ENCODE results near the gene ABLIM3.

ABLIM3 gene

GRCh38 chr5:149227168-149227826, 86.0 kb downstream of the ABLIM3 start:
- Histone ChIP-seq H3K36me3 (ENCODE audit: insufficient read depth, low read length) (no peaks in the 10 kb centered on the region), H3K4me3 (ENCODE audit: low read length) (no peak overlapping the region), H3K9ac (ENCODE audit: low read depth, low read length) (no peak overlapping the region), H3K27ac (ENCODE audit: low read depth, low read length) (no peak overlapping the region), H3K4me1 (ENCODE audit: insufficient read depth, low read length) (no peaks in the 10 kb centered on the region), H3K9me3 (ENCODE audit: insufficient read depth, low read depth, low read length) (no peaks in the 10 kb centered on the region), H3K27me3 (ENCODE audit: insufficient read depth, low read length) (no peaks in the 10 kb centered on the region)
- 85% methylated on average over 2 of the region's 2 CpGs for WGBS

- H3K9me3 ChIP-seq (ENCODE audit: insufficient read depth, low read depth, low read length): no peaks in the 10 kb centered on the region
- H3K27me3 ChIP-seq (ENCODE audit: insufficient read depth, low read length): no peaks in the 10 kb centered on the region
- WGBS: 68% methylated on average over 5 of the region's 5 CpGs
- no peaks in the 10 kb centered on the region for H3K4me1 ChIP-seq (ENCODE audit: insufficient read depth, low read length)
- H3K9ac ChIP-seq (ENCODE audit: low read depth, low read length): no peak overlapping the region
- no peak overlapping the region for H3K27ac ChIP-seq (ENCODE audit: low read depth, low read length)
- H3K4me3 ChIP-seq (ENCODE audit: low read length): no peak overlapping the region
- no peaks in the 10 kb centered on the region for H3K36me3 ChIP-seq (ENCODE audit: insufficient read depth, low read length)
Observed at GRCh38 chr5:149228618-149229297, 87.5 kb downstream of the ABLIM3 start.

- H3K27ac ChIP-seq (ENCODE audit: low read depth, low read length): no peak overlapping the region
- WGBS: 73% methylated on average over 6 of the region's 6 CpGs
- H3K4me3 ChIP-seq (ENCODE audit: low read length): no peak overlapping the region
- no peak overlapping the region for H3K9ac ChIP-seq (ENCODE audit: low read depth, low read length)
- H3K9me3 ChIP-seq (ENCODE audit: insufficient read depth, low read depth, low read length): no peaks in the 10 kb centered on the region
- no peaks in the 10 kb centered on the region for H3K27me3 ChIP-seq (ENCODE audit: insufficient read depth, low read length)
- H3K36me3 ChIP-seq (ENCODE audit: insufficient read depth, low read length): no peaks in the 10 kb centered on the region
- no peaks in the 10 kb centered on the region for H3K4me1 ChIP-seq (ENCODE audit: insufficient read depth, low read length)
Observed at GRCh38 chr5:149229298-149229937, 88.1 kb downstream of the ABLIM3 start.

GRCh38 chr5:149235841-149236240, 94.5 kb downstream of the ABLIM3 start:
- no peak overlapping the region for H3K4me3 ChIP-seq (ENCODE audit: low read length)
- no peaks in the 10 kb centered on the region for H3K4me1 ChIP-seq (ENCODE audit: insufficient read depth, low read length)
- H3K9me3 ChIP-seq (ENCODE audit: insufficient read depth, low read depth, low read length): no peaks in the 10 kb centered on the region
- H3K27me3 ChIP-seq (ENCODE audit: insufficient read depth, low read length): 0 out of 2 replicates have a peak, but pooled peaks cover 4% of the 10 kb centered on the region
- no peak overlapping the region for H3K27ac ChIP-seq (ENCODE audit: low read depth, low read length)
- H3K36me3 ChIP-seq (ENCODE audit: insufficient read depth, low read length): no peaks in the 10 kb centered on the region
- H3K9ac ChIP-seq (ENCODE audit: low read depth, low read length): no peak overlapping the region

GRCh38 chr5:149237662-149238061, 96.4 kb downstream of the ABLIM3 start:
- H3K4me1 ChIP-seq (ENCODE audit: insufficient read depth, low read length): no peaks in the 10 kb centered on the region
- H3K9ac ChIP-seq (ENCODE audit: low read depth, low read length): no peak overlapping the region
- no peaks in the 10 kb centered on the region for H3K9me3 ChIP-seq (ENCODE audit: insufficient read depth, low read depth, low read length)
- H3K4me3 ChIP-seq (ENCODE audit: low read length): no peak overlapping the region
- no peak overlapping the region for H3K27ac ChIP-seq (ENCODE audit: low read depth, low read length)
- no peaks in the 10 kb centered on the region for H3K36me3 ChIP-seq (ENCODE audit: insufficient read depth, low read length)
- 0 out of 2 replicates have a peak, but pooled peaks cover 4% of the 10 kb centered on the region for H3K27me3 ChIP-seq (ENCODE audit: insufficient read depth, low read length)
- 78% methylated on average over 4 of the region's 4 CpGs for WGBS

- no peak overlapping the region for H3K4me3 ChIP-seq (ENCODE audit: low read length)
- no peaks in the 10 kb centered on the region for H3K36me3 ChIP-seq (ENCODE audit: insufficient read depth, low read length)
- H3K9me3 ChIP-seq (ENCODE audit: insufficient read depth, low read depth, low read length): no peaks in the 10 kb centered on the region
- no peak overlapping the region for H3K27ac ChIP-seq (ENCODE audit: low read depth, low read length)
- 42% methylated on average over 2 of the region's 2 CpGs for WGBS
- no peaks in the 10 kb centered on the region for H3K4me1 ChIP-seq (ENCODE audit: insufficient read depth, low read length)
- no peak overlapping the region for H3K9ac ChIP-seq (ENCODE audit: low read depth, low read length)
- 0 out of 2 replicates have a peak, but pooled peaks cover 4% of the 10 kb centered on the region for H3K27me3 ChIP-seq (ENCODE audit: insufficient read depth, low read length)
Observed at GRCh38 chr5:149238540-149238939, 97.2 kb downstream of the ABLIM3 start.

GRCh38 chr5:149239917-149240316, 98.6 kb downstream of the ABLIM3 start:
- Histone ChIP-seq H3K36me3 (ENCODE audit: insufficient read depth, low read length) (no peaks in the 10 kb centered on the region), H3K4me1 (ENCODE audit: insufficient read depth, low read length) (no peaks in the 10 kb centered on the region), H3K4me3 (ENCODE audit: low read length) (no peak overlapping the region), H3K9me3 (ENCODE audit: insufficient read depth, low read depth, low read length) (no peaks in the 10 kb centered on the region), H3K9ac (ENCODE audit: low read depth, low read length) (no peak overlapping the region), H3K27ac (ENCODE audit: low read depth, low read length) (no peak overlapping the region), H3K27me3 (ENCODE audit: insufficient read depth, low read length) (0 out of 2 replicates have a peak, but pooled peaks cover 4% of the 10 kb centered on the region)
- 94% methylated on average over 2 of the region's 2 CpGs for WGBS

- Histone ChIP-seq H3K9ac (ENCODE audit: low read depth, low read length) (no peak overlapping the region), H3K4me1 (ENCODE audit: insufficient read depth, low read length) (no peaks in the 10 kb centered on the region), H3K4me3 (ENCODE audit: low read length) (no peak overlapping the region), H3K36me3 (ENCODE audit: insufficient read depth, low read length) (no peaks in the 10 kb centered on the region), H3K27me3 (ENCODE audit: insufficient read depth, low read length) (peaks cover 4% of the 10 kb centered on the region; the same call in 1 of the 2 replicates), H3K27ac (ENCODE audit: low read depth, low read length) (no peak overlapping the region), H3K9me3 (ENCODE audit: insufficient read depth, low read depth, low read length) (no peaks in the 10 kb centered on the region)
- WGBS: 82% methylated on average over 13 of the region's 13 CpGs
Observed at GRCh38 chr5:149240354-149240998, 99.2 kb downstream of the ABLIM3 start.

GRCh38 chr5:149242339-149242738, 101.0 kb downstream of the ABLIM3 start:
- Histone ChIP-seq H3K4me1 (ENCODE audit: insufficient read depth, low read length) (no peaks in the 10 kb centered on the region), H3K9ac (ENCODE audit: low read depth, low read length) (no peak overlapping the region), H3K27ac (ENCODE audit: low read depth, low read length) (no peak overlapping the region), H3K36me3 (ENCODE audit: insufficient read depth, low read length) (no peaks in the 10 kb centered on the region), H3K9me3 (ENCODE audit: insufficient read depth, low read depth, low read length) (peaks cover 5% of the 10 kb centered on the region; the same call in 1 of the 2 replicates), H3K27me3 (ENCODE audit: insufficient read depth, low read length) (peaks cover under 1% of the 10 kb centered on the region; the same call in 1 of the 2 replicates), H3K4me3 (ENCODE audit: low read length) (no peak overlapping the region)
- 99% methylated on average over 3 of the region's 3 CpGs for WGBS

- no peaks in the 10 kb centered on the region for H3K36me3 ChIP-seq (ENCODE audit: insufficient read depth, low read length)
Observed at GRCh38 chr5:149246906-149247305, 105.6 kb downstream of the ABLIM3 start.

GRCh38 chr5:149247726-149248125, 106.4 kb downstream of the ABLIM3 start:
- 90% methylated on average over 8 of the region's 8 CpGs for WGBS
- Histone ChIP-seq H3K36me3 (ENCODE audit: insufficient read depth, low read length) (no peaks in the 10 kb centered on the region), H3K4me3 (ENCODE audit: low read length) (no peak overlapping the region), H3K9me3 (ENCODE audit: insufficient read depth, low read depth, low read length) (peaks cover 5% of the 10 kb centered on the region; the same call in 1 of the 2 replicates), H3K9ac (ENCODE audit: low read depth, low read length) (no peak overlapping the region), H3K4me1 (ENCODE audit: insufficient read depth, low read length) (no peaks in the 10 kb centered on the region), H3K27me3 (ENCODE audit: insufficient read depth, low read length) (no peaks in the 10 kb centered on the region; the same call in 1 of the 2 replicates), H3K27ac (ENCODE audit: low read depth, low read length) (no peak overlapping the region)

More at GRCh38 chr5:149246906-149247305, 105.6 kb downstream of the ABLIM3 start:
- Histone ChIP-seq H3K27ac (ENCODE audit: low read depth, low read length) (no peak overlapping the region), H3K27me3 (ENCODE audit: insufficient read depth, low read length) (no peaks in the 10 kb centered on the region; the same call in 1 of the 2 replicates), H3K4me3 (ENCODE audit: low read length) (no peak overlapping the region), H3K9me3 (ENCODE audit: insufficient read depth, low read depth, low read length) (peaks cover 5% of the 10 kb centered on the region; the same call in 1 of the 2 replicates), H3K4me1 (ENCODE audit: insufficient read depth, low read length) (no peaks in the 10 kb centered on the region), H3K9ac (ENCODE audit: low read depth, low read length) (no peak overlapping the region)
- WGBS: 85% methylated on average over 4 of the region's 4 CpGs
